Omental fat pad (tissue), 4 donors: ENCODE data around the gene ELFN2. TPM values are rescaled to one million over a fixed set of nuclear protein-coding genes. Genes with fewer than 3 reads are reported as not detected.

Source experiments
- ATAC-seq: fragments of 150-250 bp; one replicate; pipeline ENCODE4 v1.9.1; 2016; ENCODE audit warnings: mild to moderate bottlenecking, moderate library complexity; ENCODE audit not compliant: low FRiP score
- DNase-seq: peaks from one replicate; pipeline ENCODE4 v3.0.0-alpha.2; 2019; ENCODE audit warnings: low spot score
- total RNA-seq, 4 donors: library from RNA; depleted of rRNA; stranded (reverse); fragments of >200 nt; gene quantifications; one replicate each; pipeline ENCODE4 v1.1.0, GENCODE V29; 2016
- TF ChIP-seq, protein P1 (sequence below), 3 donors: fragments of 450-650 bp; IDR thresholded peaks; one replicate each; pipeline ENCODE4 v1.5.1; 2016 to 2017; ENCODE audit warnings: antibody characterized with exemption in 3 of 3, mild to moderate bottlenecking in 3 of 3, moderate library complexity in 2 of 3

ELFN2 gene
- total RNA-seq, 4 donors from 2014 or later, result 0.32 TPM; not detected in 3

GRCh38 chr22:37328017-37328416 lies 99.3 kb downstream of the ELFN2 start:
- TF ChIP-seq, protein P1, sequence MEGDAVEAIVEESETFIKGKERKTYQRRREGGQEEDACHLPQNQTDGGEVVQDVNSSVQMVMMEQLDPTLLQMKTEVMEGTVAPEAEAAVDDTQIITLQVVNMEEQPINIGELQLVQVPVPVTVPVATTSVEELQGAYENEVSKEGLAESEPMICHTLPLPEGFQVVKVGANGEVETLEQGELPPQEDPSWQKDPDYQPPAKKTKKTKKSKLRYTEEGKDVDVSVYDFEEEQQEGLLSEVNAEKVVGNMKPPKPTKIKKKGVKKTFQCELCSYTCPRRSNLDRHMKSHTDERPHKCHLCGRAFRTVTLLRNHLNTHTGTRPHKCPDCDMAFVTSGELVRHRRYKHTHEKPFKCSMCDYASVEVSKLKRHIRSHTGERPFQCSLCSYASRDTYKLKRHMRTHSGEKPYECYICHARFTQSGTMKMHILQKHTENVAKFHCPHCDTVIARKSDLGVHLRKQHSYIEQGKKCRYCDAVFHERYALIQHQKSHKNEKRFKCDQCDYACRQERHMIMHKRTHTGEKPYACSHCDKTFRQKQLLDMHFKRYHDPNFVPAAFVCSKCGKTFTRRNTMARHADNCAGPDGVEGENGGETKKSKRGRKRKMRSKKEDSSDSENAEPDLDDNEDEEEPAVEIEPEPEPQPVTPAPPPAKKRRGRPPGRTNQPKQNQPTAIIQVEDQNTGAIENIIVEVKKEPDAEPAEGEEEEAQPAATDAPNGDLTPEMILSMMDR (IDR thresholded peaks at IDR 0.05), result no peak
- ATAC-seq, result no peak
- DNase-seq, result no peak

DNA sequence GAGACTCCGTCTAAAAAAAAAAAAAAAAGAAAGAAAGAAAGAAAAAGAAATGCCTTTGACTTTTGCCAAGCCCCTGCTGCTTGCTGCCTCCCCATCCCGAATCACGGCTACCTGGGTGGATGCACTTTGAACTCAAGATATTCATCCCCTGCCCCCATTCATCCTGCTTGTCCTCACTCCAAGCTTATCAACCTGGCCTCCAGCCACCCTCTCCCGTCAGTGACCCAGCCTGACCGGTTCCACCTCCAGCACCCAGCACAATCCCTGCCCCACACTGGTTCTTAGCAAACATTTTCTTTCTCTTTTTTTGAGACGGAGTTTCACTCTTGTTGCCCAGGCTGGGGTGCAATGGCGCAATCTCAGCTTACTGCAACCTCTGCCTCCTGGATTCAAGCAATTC lies 100.6 kb downstream of the ELFN2 start:
- DNase-seq (no peak), ATAC-seq (no peak)
- TF ChIP-seq, protein P1 (IDR thresholded peaks at IDR 0.05), result no peak

GRCh38 chr22:37325039-37325395 lies 102.3 kb downstream of the ELFN2 start:
- TF ChIP-seq, protein P1 (IDR thresholded peaks at IDR 0.05), result no peak
- ATAC-seq (no peak), DNase-seq (no peak)

DNA sequence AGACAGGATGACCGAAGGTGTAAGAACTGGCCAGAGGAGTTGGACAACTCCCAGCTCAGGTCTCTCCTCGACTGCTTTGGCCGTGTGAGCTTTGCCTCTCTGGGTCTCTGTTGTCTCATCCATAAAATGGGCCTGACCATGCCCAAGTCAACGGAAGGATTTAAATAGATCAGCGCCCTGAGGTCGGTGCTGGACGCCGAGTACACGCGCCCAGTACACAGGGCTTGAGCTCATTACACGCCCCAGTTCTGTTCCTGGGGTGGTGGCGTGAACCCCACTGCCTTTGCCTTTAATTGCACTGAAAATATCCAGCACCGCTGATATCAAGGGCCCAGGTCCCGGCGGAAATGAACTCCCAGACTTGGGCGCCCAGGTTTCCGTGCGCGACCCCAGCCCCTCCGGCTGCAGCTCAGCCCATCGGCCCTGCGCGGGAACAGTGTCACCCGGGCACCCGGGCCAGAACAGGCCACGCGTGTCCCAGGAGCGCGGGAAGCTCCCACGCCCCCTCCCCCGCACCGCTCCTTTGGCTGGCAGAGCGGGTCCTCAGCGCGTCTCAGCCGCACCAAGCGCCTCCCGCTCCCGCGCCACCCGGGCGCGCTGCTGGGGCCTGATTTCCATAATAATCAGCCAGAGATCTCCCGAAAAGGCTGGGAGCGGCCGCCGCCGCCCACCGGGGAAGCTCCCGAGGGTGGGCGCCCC lies 102.8 kb downstream of the ELFN2 start:
- DNase-seq, result no peak
- ATAC-seq, result no peak
- TF ChIP-seq, protein P1 (IDR thresholded peaks at IDR 0.05), result no peak

DNA sequence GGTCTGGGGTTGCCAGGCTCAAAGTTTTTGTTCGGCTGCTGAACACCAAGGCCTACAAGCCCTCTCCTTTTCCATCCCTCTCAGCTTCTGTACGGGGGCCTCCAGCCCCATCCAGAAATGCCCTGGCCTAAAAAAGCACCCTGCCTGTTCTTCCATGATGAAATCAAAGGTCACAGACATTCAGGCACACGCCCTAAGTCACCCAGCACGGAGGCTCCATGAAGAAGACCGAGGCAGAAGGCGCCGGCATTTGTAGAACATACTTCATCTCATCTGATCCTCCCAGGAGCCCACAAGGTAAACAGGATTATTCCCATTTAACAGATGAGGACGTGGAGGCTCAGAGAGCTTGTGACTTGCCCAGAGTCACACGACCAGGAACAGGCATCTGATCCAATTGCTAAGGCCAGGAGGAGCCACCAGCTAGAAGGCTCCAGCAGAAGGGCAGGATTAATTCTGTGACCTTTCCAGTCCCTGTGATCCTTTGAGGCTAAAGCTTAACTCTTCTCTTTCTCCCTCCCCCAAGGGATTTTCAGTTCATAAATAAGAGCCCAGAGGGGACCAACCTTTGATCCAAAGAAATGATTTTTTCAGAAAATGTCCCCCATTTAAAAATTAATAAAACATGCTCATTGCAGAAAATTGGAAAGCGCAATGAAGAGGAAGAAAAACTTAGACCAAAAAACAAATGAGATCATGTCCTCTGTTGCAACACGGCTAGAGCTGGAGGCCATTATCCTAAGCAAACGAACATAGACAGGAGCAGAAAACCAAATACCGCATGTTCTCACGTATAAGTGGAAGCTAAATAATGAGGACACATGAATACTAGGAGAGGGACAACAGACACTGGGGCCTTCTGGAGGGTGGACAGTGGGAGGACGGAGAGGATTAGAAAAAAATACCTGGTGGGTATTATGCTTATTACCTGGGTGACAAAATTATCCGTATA lies 106.3 kb downstream of the ELFN2 start:
- TF ChIP-seq, protein P1 (IDR thresholded peaks at IDR 0.05), result no peak
- DNase-seq (no peak), ATAC-seq (no peak)

- TF ChIP-seq, protein P1 (IDR thresholded peaks at IDR 0.05), result no peak
- DNase-seq, result no peak
- ATAC-seq, result no peak
Measured at GRCh38 chr22:37319469-37319868, 107.8 kb downstream of the ELFN2 start.
